Heart left ventricle (tissue), 13 donors: Measurements from ENCODE around the gene SETD3.

Experiments
- POLR2A ChIP-seq, 2 donors: fragments of 450-650 bp; IDR thresholded peaks; one replicate each; pipeline ENCODE4 v1.6.1; 2017; ENCODE audit warnings: antibody characterized with exemption in 2 of 2, mild to moderate bottlenecking in 2 of 2, moderate library complexity in 2 of 2
- TF ChIP-seq, protein P1 (sequence below), 12 donors: fragments of 200-600 bp; sonication (generic) in 4 of 12; IDR thresholded peaks; one replicate each; pipeline versions ENCODE4 v1.5.0 to v1.8.0; 2018 to 2022; ENCODE audit warnings: antibody characterized with exemption in 12 of 12, mild to moderate bottlenecking in 5 of 12
- donor health status: ischemic (EF 13 %, LVEDD 7.1; RV severe dilation, severe dysfunction).
- donor health status: DM: no; HTN: yes; CAD: no.
- donor health status: DM: no; HTN: no; CAD: no.
- donor health status: ischemic (EF 25% LVEDD 6.9; RV normal size, moderate dysfunction).
- donor health status: ischemic (EF 25% LVEDD 5.7; RV mildly dilated, moderate dysfunction).
- donor health status: ischemic (EF 35%, LVEDD 5.7; RV mildly dilated, moderate dysfunction).
- donor health status: nonischemic (EF 11% LVEDD 7.7; RV severe dilation, severe dysfunction).
- donor health status: DM: yes; HTN: yes; CAD: no.
- donor health status: PGD.
- donor health status: ischemic (EF 29% LVEDD 5.4; RV normal size, mild dysfunction).
- donor health status: nonischemic (EF 23%, LVEDD 6.1; RV moderate dilation, normal function).

DNA sequence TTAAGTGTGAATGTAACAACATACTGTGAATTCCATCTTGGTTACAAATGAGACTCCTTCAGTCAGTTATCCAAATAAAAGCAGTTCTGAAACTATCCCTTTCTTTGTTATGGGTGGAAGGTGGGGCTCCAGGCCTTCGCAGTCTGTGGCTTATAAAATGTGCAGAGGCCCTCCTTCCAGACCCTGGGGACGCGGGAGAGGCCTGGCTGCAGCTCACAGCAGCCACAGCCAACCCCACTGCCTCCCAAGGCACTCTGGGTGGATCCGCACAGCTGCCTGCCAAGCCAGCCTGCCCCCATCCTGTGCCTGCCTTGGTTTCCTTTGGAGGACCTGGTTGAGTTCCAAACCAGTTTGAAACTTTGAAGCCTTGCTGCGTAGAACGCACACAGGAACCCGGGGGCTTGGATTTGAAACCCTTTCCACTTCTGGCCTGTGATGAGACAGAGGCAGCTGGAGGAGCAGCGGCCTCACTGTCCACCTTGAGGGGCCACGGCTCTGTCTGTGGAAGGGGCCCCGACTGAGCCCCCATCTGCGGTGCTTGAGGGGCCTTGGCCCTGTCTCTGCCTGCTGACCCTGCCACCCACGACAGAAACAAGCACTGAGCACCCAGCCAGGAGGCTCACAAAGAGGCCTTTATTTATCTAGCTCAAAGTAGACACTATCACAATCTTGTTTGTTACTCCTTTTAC, 30.9 kb upstream of the SETD3 start:
- TF ChIP-seq POLR2A (IDR thresholded peaks at IDR 0.05), result no peak
- TF ChIP-seq, protein P1, sequence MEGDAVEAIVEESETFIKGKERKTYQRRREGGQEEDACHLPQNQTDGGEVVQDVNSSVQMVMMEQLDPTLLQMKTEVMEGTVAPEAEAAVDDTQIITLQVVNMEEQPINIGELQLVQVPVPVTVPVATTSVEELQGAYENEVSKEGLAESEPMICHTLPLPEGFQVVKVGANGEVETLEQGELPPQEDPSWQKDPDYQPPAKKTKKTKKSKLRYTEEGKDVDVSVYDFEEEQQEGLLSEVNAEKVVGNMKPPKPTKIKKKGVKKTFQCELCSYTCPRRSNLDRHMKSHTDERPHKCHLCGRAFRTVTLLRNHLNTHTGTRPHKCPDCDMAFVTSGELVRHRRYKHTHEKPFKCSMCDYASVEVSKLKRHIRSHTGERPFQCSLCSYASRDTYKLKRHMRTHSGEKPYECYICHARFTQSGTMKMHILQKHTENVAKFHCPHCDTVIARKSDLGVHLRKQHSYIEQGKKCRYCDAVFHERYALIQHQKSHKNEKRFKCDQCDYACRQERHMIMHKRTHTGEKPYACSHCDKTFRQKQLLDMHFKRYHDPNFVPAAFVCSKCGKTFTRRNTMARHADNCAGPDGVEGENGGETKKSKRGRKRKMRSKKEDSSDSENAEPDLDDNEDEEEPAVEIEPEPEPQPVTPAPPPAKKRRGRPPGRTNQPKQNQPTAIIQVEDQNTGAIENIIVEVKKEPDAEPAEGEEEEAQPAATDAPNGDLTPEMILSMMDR (IDR thresholded peaks at IDR 0.05), result no peak
